PC-3 (cell line): ENCODE measurements around the gene POU2F1. TPM values are rescaled to one million over a fixed set of nuclear protein-coding genes. Genes with fewer than 3 reads are reported as not detected.

Experiments used
- ATAC-seq: fragments of 200-7000 bp; cut with Tn5 transposase; 2 replicates; pipeline ENCODE4 v1.9.1; 2020; ENCODE audit warnings: mild to moderate bottlenecking, moderate library complexity
- BruUV-seq: library from RNA; stranded (reverse); fragments of 400-500 nt; replicated peaks from 2 replicates; lab custom pipeline; 2021; lab: Mats Ljungman, UMichigan
- CTCF ChIA-PET: fragments of 300-600 bp; sonication (Branson Sonifier 250); formaldehyde crosslinking; loops from one replicate; lab custom pipeline; 2022; ENCODE audit warnings: antibody characterized with exemption; lab: Charles Lee
- POLR2A ChIA-PET: fragments of 300-600 bp; sonication (Branson Sonifier 250); formaldehyde crosslinking; loops from one replicate; lab custom pipeline; 2022; ENCODE audit warnings: antibody characterized with exemption; ENCODE audit not compliant: unreplicated experiment; lab: Charles Lee
- DNase-seq: peaks from one replicate; pipeline ENCODE4 v3.0.0-alpha.2; 2015
- H2AFZ ChIP-seq: fragments of 300-600 bp; sonication (generic); 2 replicates; pipeline ENCODE4 v1.6.0; 2016; ENCODE audit warnings: antibody characterized with exemption, low read length
- H3F3A ChIP-seq: fragments of 300-600 bp; sonication (generic); one replicate; pipeline ENCODE4 v1.6.0; 2017; ENCODE audit warnings: antibody characterized with exemption, low read length, control low read depth, mild to moderate bottlenecking; ENCODE audit not compliant: unreplicated experiment
- H3K27ac ChIP-seq: fragments of 300-600 bp; sonication (generic); 2 replicates; pipeline ENCODE4 v1.5.1; 2016; ENCODE audit warnings: mild to moderate bottlenecking, low read length
- H3K27me3 ChIP-seq: fragments of 300-600 bp; sonication (generic); 2 replicates; pipeline ENCODE4 v1.6.1; 2016; ENCODE audit warnings: low read length, mixed read lengths
- H3K36me3 ChIP-seq: fragments of 300-600 bp; sonication (generic); 2 replicates; pipeline ENCODE4 v1.6.1; 2016; ENCODE audit warnings: low read depth, mixed run types, low read length, mixed read lengths
- H3K4me1 ChIP-seq: fragments of 300-600 bp; sonication (generic); 2 replicates; pipeline ENCODE4 v1.5.1; 2016; ENCODE audit warnings: low read length; ENCODE audit not compliant: insufficient read depth
- H3K4me2 ChIP-seq: fragments of 300-600 bp; sonication (generic); 2 replicates; pipeline ENCODE4 v1.6.0; 2016; ENCODE audit warnings: low read length
- H3K4me3 ChIP-seq: fragments of 300-600 bp; sonication (generic); 2 replicates; pipeline ENCODE4 v1.5.1; 2016; ENCODE audit warnings: mild to moderate bottlenecking, low read length, mixed read lengths
- H3K79me2 ChIP-seq: fragments of 300-600 bp; sonication (generic); 2 replicates; pipeline ENCODE4 v1.6.1; 2017; ENCODE audit warnings: low read length, mixed read lengths
- H3K9ac ChIP-seq: fragments of 300-600 bp; sonication (generic); 2 replicates; pipeline ENCODE4 v1.6.0; 2016; ENCODE audit warnings: mild to moderate bottlenecking, low read length
- H3K9me2 ChIP-seq: fragments of 300-600 bp; sonication (generic); replicated peaks from 2 replicates; pipeline ENCODE4 v1.6.1; 2016; ENCODE audit warnings: mixed run types, low read length, mixed read lengths
- H3K9me3 ChIP-seq: fragments of 300-600 bp; sonication (generic); 2 replicates; pipeline ENCODE4 v1.6.1; 2016; ENCODE audit warnings: low read length, mixed read lengths
- H4K20me1 ChIP-seq: fragments of 300-600 bp; sonication (generic); 2 replicates; pipeline ENCODE4 v1.6.1; 2016; ENCODE audit warnings: low read length, mixed read lengths
- EZH2 ChIP-seq: fragments of 300-600 bp; sonication (generic); IDR thresholded peaks from one replicate; pipeline ENCODE4 v1.6.1; 2017; ENCODE audit warnings: antibody characterized with exemption, mild to moderate bottlenecking, low read length; ENCODE audit not compliant: unreplicated experiment
- EZH2phosphoT487 ChIP-seq: fragments of 300-600 bp; sonication (generic); IDR thresholded peaks from 2 replicates; pipeline ENCODE4 v1.6.1; 2018; ENCODE audit warnings: mild to moderate bottlenecking, antibody characterized with exemption, low read length, borderline replicate concordance
- intact Hi-C: fragments of 100-400 bp; cut with micrococcal nuclease; formaldehyde crosslinking; loops from 2 replicates; pipeline ENCODE4 v1.9.0; 2023
- total RNA-seq: library from RNA; depleted of rRNA; stranded (reverse); fragments of >200 nt; gene quantifications from 2 replicates; pipeline ENCODE4 v1.2.3, GENCODE V29; 2014
- TF ChIP-seq, protein P1 (sequence below): fragments of 300-600 bp; sonication (generic); conservative IDR thresholded peaks from 2 replicates; pipeline ENCODE4 v1.5.1; 2017; ENCODE audit warnings: antibody characterized with exemption, low read depth, mild to moderate bottlenecking, low read length

Gene POU2F1
- total RNA-seq, 1 experiment from 2014 or later: 8.7 TPM

GRCh38 chr1:167443757-167444156 lies 223.1 kb downstream of the POU2F1 start:
- no peak for DNase-seq
- ChIA-PET POLR2A (interaction anchor here (0.6 kb wide), 1 partner anchor 11 kb away, joined by 5 read pairs; no protein-coding TSS in a partner anchor), CTCF (no interaction called here)
- TF ChIP-seq EZH2 (no peak), EZH2phosphoT487 (no peak)
- TF ChIP-seq, protein P1, sequence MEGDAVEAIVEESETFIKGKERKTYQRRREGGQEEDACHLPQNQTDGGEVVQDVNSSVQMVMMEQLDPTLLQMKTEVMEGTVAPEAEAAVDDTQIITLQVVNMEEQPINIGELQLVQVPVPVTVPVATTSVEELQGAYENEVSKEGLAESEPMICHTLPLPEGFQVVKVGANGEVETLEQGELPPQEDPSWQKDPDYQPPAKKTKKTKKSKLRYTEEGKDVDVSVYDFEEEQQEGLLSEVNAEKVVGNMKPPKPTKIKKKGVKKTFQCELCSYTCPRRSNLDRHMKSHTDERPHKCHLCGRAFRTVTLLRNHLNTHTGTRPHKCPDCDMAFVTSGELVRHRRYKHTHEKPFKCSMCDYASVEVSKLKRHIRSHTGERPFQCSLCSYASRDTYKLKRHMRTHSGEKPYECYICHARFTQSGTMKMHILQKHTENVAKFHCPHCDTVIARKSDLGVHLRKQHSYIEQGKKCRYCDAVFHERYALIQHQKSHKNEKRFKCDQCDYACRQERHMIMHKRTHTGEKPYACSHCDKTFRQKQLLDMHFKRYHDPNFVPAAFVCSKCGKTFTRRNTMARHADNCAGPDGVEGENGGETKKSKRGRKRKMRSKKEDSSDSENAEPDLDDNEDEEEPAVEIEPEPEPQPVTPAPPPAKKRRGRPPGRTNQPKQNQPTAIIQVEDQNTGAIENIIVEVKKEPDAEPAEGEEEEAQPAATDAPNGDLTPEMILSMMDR: no peak
- ATAC-seq: no peak
- Histone ChIP-seq H3K9ac (no peak overlapping the region), H4K20me1 (no peaks in the 10 kb centered on the region), H3K79me2 (no peaks in the 10 kb centered on the region), H2AFZ (no peak overlapping the region), H3K36me3 (no peaks in the 10 kb centered on the region), H3K27ac (no peak overlapping the region), H3K27me3 (no peaks in the 10 kb centered on the region), H3K9me2 (no peaks in the 10 kb centered on the region), H3K9me3 (no peaks in the 10 kb centered on the region), H3K4me1 (peaks cover 38% of the 10 kb centered on the region), H3K4me3 (no peak overlapping the region), H3K4me2 (no peak overlapping the region), H3F3A (no peaks in the 10 kb centered on the region)
- intact Hi-C loops: loop anchor here (5.0 kb wide), 1 partner anchor 221 kb away; the partner anchor contains the start of gene POU2F1
- BruUV-seq: no TSS peak

GRCh38 chr1:167446966-167447365 lies 226.3 kb downstream of the POU2F1 start:
- Histone ChIP-seq H3K27me3 (no peaks in the 10 kb centered on the region), H3K79me2 (no peaks in the 10 kb centered on the region), H3F3A (no peaks in the 10 kb centered on the region), H3K9ac (no peak overlapping the region), H3K36me3 (no peaks in the 10 kb centered on the region), H3K9me2 (no peaks in the 10 kb centered on the region), H4K20me1 (no peaks in the 10 kb centered on the region), H3K9me3 (no peaks in the 10 kb centered on the region), H3K4me2 (peak overlapping the region; percentile 66), H3K4me1 (peaks cover 27% of the 10 kb centered on the region), H2AFZ (peak overlapping the region; percentile 63), H3K4me3 (peak overlapping the region; percentile 45), H3K27ac (peak overlapping the region; percentile 29)
- intact Hi-C loops: no loop called here
- POLR2A ChIA-PET: no interaction called here
- CTCF ChIA-PET: interaction anchor here (0.9 to 1.2 kb wide), 2 partner anchors 45 to 93 kb away, joined by 3 to 6 read pairs; no protein-coding TSS in a partner anchor
- TF ChIP-seq EZH2phosphoT487 (no peak), EZH2 (no peak)
- TF ChIP-seq, protein P1: no peak
- ATAC-seq (no peak), DNase-seq (no peak)
- TSS peak; percentile 81 for BruUV-seq

DNA sequence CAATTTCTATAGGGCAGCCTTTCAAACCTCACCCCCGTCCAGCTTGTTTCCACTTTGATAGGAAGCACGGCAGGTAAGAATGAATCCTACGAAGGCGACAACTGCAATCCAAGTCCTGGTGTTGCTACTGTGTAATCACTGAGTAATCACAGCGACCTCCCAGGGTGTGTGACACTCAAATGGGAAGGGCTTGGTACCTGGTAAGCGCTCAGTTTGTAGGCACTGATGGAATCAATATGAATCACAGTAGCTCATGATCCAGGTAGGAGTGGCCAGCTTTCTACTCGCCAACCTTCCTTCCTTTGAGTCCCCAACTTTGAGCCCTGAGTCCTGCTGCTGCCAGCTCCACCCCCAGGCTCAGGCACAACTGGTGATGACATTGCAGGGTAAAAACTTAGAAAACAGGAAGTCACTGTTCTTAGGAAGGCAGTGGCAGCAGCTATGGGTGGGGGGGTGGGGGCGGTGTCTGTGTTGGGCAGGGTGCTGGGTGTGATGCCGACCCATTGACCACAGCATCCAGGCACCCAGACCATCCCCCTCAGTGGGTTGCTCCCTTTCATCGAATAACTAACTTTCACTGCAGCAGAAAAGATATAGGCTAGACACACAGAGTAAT lies 226.9 kb downstream of the POU2F1 start:
- Histone ChIP-seq H3F3A (no peaks in the 10 kb centered on the region), H3K9me3 (no peaks in the 10 kb centered on the region), H3K79me2 (no peaks in the 10 kb centered on the region), H2AFZ (peak overlapping the region; percentile 63), H3K4me2 (peak overlapping the region; percentile 66), H4K20me1 (no peaks in the 10 kb centered on the region), H3K9me2 (no peaks in the 10 kb centered on the region), H3K4me3 (peak overlapping the region; percentile 45), H3K9ac (no peak overlapping the region), H3K36me3 (no peaks in the 10 kb centered on the region), H3K27ac (peak overlapping the region; percentile 29), H3K27me3 (no peaks in the 10 kb centered on the region), H3K4me1 (peaks cover 21% of the 10 kb centered on the region)
- POLR2A ChIA-PET: no interaction called here
- ATAC-seq (peak; percentile 95), DNase-seq (peak; percentile 93)
- intact Hi-C loops: no loop called here
- CTCF ChIA-PET: interaction anchor here (0.7 to 1.2 kb wide), 4 partner anchors 46 to 227 kb away, joined by 3 to 6 read pairs (median 4); partner anchors contain the start of gene POU2F1
- BruUV-seq: no TSS peak
- no peak for TF ChIP-seq EZH2
- no peak for TF ChIP-seq EZH2phosphoT487
- TF ChIP-seq, protein P1: 0 out of 2 replicates have a peak, but pooled peaks have one; percentile 8
